GM21367 (cell line): ENCODE data around the gene P2RX2.

ENCODE experiments used
- ATAC-seq: cut with Tn5 transposase; IDR thresholded peaks from one replicate; pipeline ENCODE4 v1.9.1; 2021; ENCODE audit not compliant: unreplicated experiment

Gene P2RX2

GRCh38 chr12:132619386-132620112 is 973 bp downstream of the P2RX2 start:
- ATAC-seq = no peak

GRCh38 chr12:132620113-132620898 is 1.7 kb downstream of the P2RX2 start:
- no peak for ATAC-seq

- ATAC-seq = no peak
Observed at GRCh38 chr12:132620899-132621656, 2.5 kb downstream of the P2RX2 start.

GRCh38 chr12:132621657-132622435 is 3.3 kb downstream of the P2RX2 start:
- no peak for ATAC-seq

- no peak for ATAC-seq
Observed at GRCh38 chr12:132622437-132623071, 4.0 kb downstream of the P2RX2 start.

GRCh38 chr12:132623072-132623869 is 4.7 kb downstream of the P2RX2 start:
- no peak for ATAC-seq

- ATAC-seq = no peak
Observed at GRCh38 chr12:132624186-132624855, 5.7 kb downstream of the P2RX2 start.

- no peak for ATAC-seq
Observed at GRCh38 chr12:132624910-132625630, 6.5 kb downstream of the P2RX2 start.

- ATAC-seq = no peak
Observed at GRCh38 chr12:132625731-132626430, 7.3 kb downstream of the P2RX2 start.

- ATAC-seq = no peak
Observed at GRCh38 chr12:132629330-132629729, 10.8 kb downstream of the P2RX2 start.

- no peak for ATAC-seq
Observed at GRCh38 chr12:132630672-132631071, 12.1 kb downstream of the P2RX2 start.

GRCh38 chr12:132631666-132632065 is 13.1 kb downstream of the P2RX2 start:
- no peak for ATAC-seq

GRCh38 chr12:132632521-132633228 is 14.1 kb downstream of the P2RX2 start:
- no peak for ATAC-seq

- ATAC-seq = no peak
Observed at GRCh38 chr12:132633398-132633797, 14.8 kb downstream of the P2RX2 start.

GRCh38 chr12:132633901-132634300 is 15.3 kb downstream of the P2RX2 start:
- ATAC-seq = no peak

- ATAC-seq = no peak
Observed at GRCh38 chr12:132634411-132634990, 15.9 kb downstream of the P2RX2 start.
